DMS53 treated with DMSO at 0.1 percent for 48 hours (cell line): ENCODE data around the gene BEAN1.

Source experiments
- DNase-seq: peaks from one replicate; lab custom pipeline; 2025; ENCODE audit not compliant: unreplicated experiment; lab: John Stamatoyannopoulos, UW

The BEAN1 gene

GRCh38 chr16:66519482-66520373, 92.6 kb downstream of the BEAN1 start:
- no peak for DNase-seq

- no peak for DNase-seq
These were observed 93.5 kb downstream of the BEAN1 start for GRCh38 chr16:66520406-66521170.

- no peak for DNase-seq
These were observed 94.2 kb downstream of the BEAN1 start for GRCh38 chr16:66521252-66521713.

GRCh38 chr16:66521951-66522771, 95.1 kb downstream of the BEAN1 start:
- DNase-seq: no peak

GRCh38 chr16:66522816-66523590, 95.9 kb downstream of the BEAN1 start:
- no peak for DNase-seq

GRCh38 chr16:66523861-66524354, 96.8 kb downstream of the BEAN1 start:
- DNase-seq: no peak

- no peak for DNase-seq
These were observed 97.6 kb downstream of the BEAN1 start for GRCh38 chr16:66524601-66525164.

- DNase-seq: no peak
These were observed 98.5 kb downstream of the BEAN1 start for GRCh38 chr16:66525396-66526180.

- DNase-seq: no peak
These were observed 101.2 kb downstream of the BEAN1 start for GRCh38 chr16:66528294-66528693.

- DNase-seq: no peak
These were observed 102.4 kb downstream of the BEAN1 start for GRCh38 chr16:66529475-66529874.
